Hematopoietic multipotent progenitor cell treated with erythropoietin and hydrocortisone succinate and interleukin-3 and kit ligand, for 17 days (in vitro differentiated cells): ENCODE data around the gene HRH1.
"Not testable (repeated sequence)": the region's sequence is repeated elsewhere in the genome, so short reads cannot be mapped to it uniquely, and the experiment has no call there.

ENCODE experiments used
- DNase-seq: peaks from one replicate; pipeline ENCODE4 v3.0.0-alpha.2; 2015; ENCODE audit warnings: low spot score

The HRH1 gene

GRCh38 chr3:11244121-11244677 is 89.9 kb downstream of the HRH1 start:
- no peak for DNase-seq

- no peak for DNase-seq
These were observed 91.0 kb downstream of the HRH1 start for GRCh38 chr3:11245276-11245675.

DNA sequence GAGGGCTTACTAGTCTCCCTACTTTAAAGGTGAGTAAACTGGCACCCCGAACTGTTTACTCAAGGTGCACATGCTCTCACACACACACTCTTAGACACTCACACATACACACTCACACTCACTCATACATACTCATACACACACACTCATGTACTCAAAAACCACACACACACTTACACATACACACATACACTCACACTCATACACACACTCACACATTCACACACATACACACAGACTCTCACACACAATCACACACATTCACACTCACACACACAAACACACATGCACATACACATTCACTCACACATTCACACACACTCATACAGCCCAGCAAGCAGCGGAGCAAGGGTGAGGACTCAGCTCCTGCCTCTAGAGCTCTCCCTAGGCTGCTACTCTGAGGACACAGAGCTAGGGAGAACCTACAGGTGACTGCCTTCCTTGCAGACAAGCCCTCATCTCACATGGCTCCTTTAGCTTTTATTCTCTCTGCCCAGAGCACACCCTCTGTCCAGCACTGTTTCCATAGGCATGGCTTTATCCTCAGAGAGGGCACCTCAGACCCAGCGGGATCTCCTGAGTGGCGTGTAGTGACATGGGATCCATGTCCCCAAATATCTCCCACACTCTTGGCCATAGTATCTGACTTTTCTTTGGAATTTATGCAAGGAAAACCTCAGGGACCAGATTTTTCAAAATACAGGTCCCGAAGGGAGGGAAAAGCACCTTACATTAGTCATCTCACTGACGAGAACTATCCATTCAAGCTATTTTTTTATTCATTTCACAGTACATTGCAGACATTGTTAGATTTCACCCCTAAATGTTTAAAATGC is 91.8 kb downstream of the HRH1 start:
- DNase-seq = no peak

- DNase-seq = no peak
These were observed 92.3 kb downstream of the HRH1 start for GRCh38 chr3:11246663-11246970.

DNA sequence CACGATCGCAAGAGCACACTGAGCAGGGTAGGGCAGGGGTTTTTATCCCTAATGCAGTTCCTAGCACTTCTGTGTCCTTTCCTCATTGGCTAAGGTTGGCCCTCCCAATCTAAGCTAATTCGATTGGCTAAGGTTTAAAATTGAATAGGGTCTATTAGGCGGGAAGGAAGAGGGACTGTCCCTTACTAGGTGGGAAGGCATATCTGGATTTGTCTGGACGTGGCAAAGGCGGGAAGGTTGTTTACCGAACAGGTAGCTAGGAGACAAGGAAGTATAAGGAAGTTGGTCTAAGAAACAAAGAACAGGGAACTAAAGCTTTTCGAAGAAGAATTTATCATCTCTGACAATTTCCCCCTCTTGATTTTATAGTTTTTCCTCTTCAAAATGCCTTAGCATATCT is 93.1 kb downstream of the HRH1 start:
- DNase-seq = no peak

GRCh38 chr3:11248596-11248995 is 94.3 kb downstream of the HRH1 start:
- DNase-seq = no peak

DNA sequence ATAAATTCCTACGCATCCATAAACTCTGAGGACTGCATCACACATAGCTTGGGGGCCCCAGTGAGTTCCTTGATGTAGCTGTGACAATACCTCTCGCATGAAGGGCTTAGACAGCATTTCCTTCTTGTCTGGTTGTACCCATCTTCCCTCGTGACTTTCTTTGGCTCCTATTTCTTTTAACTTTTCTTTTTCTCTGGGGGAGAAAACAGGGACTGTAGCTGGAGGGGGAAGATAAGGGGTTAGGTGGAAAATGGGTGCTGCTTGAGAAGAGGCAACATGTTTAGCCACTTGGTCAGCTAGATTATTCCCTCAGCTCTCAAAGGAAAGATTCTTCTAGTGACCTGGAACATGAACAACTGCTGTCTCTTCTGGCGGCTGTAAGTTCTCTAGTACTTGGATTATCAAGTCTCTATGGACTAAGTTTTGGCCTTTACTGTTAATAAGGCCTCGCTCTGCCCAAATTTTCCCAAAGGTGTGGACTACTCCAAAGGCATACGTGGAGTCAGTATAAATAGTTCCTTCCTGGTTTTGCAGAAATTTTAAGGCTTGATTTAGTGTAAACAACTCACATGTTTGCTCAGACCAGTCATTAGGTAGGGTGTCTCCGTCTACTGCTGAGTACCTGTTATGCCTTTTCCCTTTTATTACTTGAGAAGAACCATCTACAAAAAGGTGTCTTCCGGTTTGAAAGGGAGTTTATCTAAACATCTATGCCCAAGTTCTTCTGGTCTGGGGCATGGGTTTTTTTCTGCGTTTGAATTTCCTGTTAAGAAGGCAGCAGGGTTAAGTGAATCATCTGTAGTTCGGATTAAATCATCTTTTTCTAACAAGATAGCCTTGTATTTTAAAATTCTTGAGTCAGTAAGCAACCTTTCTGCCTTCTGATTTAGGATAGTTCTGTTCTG is 96.9 kb downstream of the HRH1 start:
- no peak for DNase-seq

- no peak for DNase-seq
These were observed 97.5 kb downstream of the HRH1 start for GRCh38 chr3:11251807-11252176.

DNA sequence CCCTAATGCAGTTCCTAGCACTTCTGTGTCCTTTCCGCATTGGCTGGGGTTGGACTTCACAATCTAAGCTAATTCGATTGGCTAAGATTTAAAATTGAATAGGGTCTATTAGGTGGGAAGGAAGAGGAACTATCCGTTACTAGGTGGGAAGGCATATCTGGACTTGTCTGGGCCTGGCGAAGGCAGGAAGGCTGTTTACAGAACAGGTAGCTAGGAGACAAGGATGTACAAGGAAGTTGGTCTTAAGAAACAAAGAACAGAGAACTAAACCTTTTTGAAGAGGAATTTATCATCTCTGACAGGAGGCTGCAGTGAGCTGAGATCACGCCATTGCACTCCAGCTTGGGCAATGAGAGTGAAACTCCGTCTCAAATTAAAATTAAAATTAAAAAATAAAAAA is 100.6 kb downstream of the HRH1 start:
- DNase-seq = no peak

GRCh38 chr3:11255537-11255936 is 101.2 kb downstream of the HRH1 start:
- not testable (repeated sequence) for DNase-seq

DNA sequence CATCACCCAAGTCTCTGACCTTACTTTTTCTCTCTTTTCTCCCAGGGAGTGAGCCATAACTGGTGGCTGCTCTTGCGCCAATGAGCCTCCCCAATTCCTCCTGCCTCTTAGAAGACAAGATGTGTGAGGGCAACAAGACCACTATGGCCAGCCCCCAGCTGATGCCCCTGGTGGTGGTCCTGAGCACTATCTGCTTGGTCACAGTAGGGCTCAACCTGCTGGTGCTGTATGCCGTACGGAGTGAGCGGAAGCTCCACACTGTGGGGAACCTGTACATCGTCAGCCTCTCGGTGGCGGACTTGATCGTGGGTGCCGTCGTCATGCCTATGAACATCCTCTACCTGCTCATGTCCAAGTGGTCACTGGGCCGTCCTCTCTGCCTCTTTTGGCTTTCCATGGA is 104.7 kb downstream of the HRH1 start:
- no peak for DNase-seq

- no peak for DNase-seq
These were observed 106.2 kb downstream of the HRH1 start for GRCh38 chr3:11260460-11260859.

- no peak for DNase-seq
These were observed 114.7 kb downstream of the HRH1 start for GRCh38 chr3:11269007-11269406.

DNA sequence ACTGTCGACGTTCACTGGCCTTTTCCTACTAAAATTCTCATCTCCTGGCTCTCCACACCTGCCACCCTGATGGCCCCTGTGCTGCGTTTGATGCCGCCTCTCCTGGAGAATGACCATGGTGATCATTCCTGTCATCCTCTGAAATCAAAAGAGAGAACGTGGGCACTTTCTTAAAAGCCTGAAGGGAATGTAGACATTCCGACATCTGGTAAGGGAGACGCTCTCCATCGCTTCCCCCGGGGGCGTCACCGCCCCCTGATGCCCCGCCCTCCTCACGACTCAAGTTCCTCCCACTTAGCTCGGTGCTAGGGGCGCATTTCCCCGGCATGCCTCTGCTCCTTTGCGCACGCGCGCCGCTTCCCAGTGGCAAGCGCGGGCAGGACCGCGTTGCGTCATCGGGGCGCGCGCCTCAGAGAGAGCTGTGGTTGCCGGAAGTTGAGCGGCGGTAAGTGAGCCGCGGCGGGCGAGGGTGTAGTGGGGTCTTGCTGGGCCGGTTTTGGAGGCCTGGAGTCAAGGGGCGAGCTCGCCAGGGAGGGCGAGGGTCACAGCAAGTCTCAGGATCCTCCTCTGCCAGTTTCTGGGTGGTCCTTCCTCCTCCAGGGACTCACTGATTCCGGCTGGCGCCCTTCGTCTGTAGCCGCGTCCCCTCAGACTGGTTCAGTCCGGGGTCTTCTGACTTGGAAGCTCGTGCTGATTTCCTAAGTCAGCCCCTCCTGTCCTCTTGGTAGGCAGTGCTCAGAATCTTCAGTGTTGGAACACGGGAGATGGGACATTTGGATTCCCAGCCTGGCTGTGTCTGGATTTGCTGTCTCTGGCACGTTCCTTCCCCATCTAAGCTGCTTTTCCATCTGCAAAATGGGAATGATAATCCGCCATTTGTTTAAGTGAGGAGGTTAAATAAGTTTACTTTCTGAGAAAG is 118.0 kb downstream of the HRH1 start, which contains the start of gene ATG7:
Gene ATG7, plus strand, starts transcription at position 412 of the 919 bp plus-strand sequence. CDS start 26,299 bp downstream, outside the sequence.
- peak; percentile 89 for DNase-seq

GRCh38 chr3:11272906-11273574 is 118.7 kb downstream of the HRH1 start:
- DNase-seq = no peak

GRCh38 chr3:11273891-11274291 is 119.6 kb downstream of the HRH1 start:
- no peak for DNase-seq

DNA sequence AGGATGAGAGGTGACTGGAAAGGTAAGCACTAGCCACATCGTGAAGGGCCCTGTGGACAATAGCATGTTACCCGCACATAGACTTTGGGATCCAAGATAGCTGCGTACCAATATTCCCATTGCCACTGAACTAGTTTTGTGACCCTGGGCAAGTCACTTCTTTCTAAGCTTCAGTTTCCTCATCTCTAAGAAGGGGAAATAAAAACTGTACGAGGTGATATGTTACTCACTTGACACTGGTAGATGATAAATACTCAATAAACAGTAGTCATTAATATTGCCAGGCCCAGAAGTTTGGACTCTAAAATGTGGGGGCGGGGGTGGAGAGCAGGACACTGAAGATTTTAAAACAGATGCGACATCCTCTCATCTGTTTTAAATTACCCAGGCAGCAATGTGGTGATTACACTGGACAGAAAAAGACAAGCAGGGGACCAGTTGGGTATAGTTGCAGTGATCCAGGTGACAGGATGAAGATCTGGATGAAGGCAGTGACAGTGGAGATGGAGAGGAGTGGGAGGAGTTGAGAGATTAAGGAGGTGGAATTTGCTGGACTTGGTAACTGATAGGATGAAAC is 120.4 kb downstream of the HRH1 start:
- DNase-seq = no peak

DNA sequence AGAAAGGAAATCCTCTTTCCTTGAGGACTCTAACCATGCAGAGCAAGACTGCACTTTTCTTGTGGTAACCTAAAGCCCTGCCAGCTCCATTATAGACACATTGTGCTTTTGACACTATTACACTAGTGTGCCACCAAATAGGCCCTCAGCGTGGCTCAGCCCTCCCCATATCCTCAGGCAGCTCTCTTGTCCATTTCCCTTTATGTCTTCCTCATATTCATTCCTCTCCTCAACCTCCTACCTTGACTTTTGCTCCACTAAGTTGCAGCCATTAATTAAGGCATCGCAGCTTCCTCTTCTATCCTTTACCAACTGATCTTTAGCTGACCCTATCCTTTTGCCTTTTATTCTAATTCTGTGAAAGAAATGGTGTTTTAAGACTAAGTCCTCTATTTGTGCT is 121.6 kb downstream of the HRH1 start:
- DNase-seq = no peak

GRCh38 chr3:11276901-11277300 is 122.6 kb downstream of the HRH1 start:
- DNase-seq = no peak

DNA sequence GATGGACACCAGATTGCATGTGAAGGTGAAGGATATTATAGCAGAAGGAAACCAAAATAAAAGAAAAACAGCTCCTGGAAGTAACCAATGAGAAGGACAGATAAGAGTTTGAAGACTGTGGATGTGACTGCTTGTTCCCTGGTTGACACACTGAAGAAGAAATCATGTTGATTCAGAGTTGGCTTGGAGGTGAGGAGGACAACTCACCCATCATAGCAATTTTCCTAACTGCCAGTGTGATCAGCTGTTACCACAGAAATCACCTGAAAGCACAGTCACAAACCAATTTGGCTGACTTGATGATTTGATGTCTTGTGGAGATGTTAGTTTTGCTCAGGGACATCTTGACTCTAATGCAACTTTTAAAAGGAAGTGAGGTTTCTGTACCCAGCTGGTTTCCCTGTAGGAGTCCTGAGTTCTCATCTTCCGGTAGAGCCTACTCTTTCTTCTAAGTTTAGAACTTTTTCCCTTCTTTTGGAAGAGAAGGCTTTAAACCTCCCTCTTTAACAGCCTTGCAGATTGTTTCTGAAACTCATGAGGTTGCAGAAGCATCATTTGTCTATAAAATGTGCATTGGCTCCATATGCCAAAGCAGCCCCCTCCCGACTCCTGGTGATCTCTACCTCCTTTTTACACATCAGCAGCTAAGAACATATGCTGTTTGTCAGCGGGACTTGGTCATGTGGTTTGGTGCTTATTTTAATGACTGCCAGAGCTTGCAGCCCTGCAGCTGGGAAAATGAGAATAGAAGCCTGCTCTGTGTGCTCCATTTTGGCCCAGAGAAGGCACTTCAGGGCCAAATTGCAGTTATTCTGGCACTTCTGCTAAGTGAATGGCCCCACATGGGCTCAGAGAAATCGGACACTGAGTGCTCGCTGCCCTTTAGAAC is 128.2 kb downstream of the HRH1 start:
- DNase-seq = no peak
